ENCODE data around the gene DCBLD1. TPM values are rescaled to one million over a fixed set of nuclear protein-coding genes. Genes with fewer than 3 reads are reported as not detected.
"Not testable (repeated sequence)": the region's sequence is repeated elsewhere in the genome, so short reads cannot be mapped to it uniquely, and the experiment has no call there.

The DCBLD1 gene
- total RNA-seq = 30.1 to 34.5 TPM (median 30.8 TPM) in 3 replicates

DNA sequence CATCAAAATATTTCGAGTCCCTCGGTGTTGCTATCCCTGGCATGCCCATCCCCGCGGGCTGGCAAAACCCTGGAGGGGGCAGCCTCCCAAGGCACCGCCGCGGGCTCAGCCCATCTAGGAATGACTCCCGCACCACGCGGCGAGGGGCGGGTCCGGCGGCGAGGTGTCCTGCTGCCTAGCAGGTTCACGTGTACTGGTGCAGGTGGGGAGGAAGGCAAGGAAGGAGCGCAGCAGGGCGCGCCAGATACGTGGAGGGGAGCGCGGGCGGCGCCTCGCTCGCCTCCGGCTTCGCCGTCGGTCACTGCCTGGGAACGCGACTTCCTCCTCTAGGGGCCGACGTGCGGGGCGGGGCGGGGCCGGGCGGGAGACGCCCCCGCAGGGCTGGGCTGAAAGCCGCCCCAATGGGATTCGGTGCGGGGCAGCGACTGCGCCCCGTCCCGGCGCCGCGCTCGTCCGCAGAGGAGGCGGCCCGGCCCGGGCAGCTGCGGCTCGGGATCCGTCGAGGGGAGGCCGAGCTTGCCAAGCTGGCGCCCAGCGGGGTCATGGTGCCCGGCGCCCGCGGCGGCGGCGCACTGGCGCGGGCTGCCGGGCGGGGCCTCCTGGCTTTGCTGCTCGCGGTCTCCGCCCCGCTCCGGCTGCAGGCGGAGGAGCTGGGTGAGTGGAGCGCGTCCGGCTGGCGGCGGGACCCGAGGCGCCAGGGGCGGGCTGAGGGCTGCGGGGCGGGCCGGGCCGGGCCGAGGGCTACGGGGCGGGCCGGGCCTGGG is at the start of gene DCBLD1:
TSS of gene DCBLD1 (plus strand) at position 435 of the 764 bp plus-strand sequence. CDS start at position 543, 108 bp downstream.
- H3K4me3 Mint-ChIP-seq = peak within 1 kb of the TSS; percentile 90
- H3K36me3 Mint-ChIP-seq = peaks cover 7% of the 10 kb centered on the region
- H3K27ac Mint-ChIP-seq = peak within 1 kb of the TSS; percentile 93
- peaks cover 13% of the 10 kb centered on the region for H3K27me3 Mint-ChIP-seq (ENCODE audit: low read depth)
- peak; percentile 47 to 76 for DNase-seq (ENCODE audit: low spot score in 2 of 2, unreplicated experiment in 2 of 2)
- TF ChIP-seq, protein P1, sequence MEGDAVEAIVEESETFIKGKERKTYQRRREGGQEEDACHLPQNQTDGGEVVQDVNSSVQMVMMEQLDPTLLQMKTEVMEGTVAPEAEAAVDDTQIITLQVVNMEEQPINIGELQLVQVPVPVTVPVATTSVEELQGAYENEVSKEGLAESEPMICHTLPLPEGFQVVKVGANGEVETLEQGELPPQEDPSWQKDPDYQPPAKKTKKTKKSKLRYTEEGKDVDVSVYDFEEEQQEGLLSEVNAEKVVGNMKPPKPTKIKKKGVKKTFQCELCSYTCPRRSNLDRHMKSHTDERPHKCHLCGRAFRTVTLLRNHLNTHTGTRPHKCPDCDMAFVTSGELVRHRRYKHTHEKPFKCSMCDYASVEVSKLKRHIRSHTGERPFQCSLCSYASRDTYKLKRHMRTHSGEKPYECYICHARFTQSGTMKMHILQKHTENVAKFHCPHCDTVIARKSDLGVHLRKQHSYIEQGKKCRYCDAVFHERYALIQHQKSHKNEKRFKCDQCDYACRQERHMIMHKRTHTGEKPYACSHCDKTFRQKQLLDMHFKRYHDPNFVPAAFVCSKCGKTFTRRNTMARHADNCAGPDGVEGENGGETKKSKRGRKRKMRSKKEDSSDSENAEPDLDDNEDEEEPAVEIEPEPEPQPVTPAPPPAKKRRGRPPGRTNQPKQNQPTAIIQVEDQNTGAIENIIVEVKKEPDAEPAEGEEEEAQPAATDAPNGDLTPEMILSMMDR (IDR thresholded peaks at IDR 0.05; ENCODE audit: unreplicated experiment) = no peak
- H3K4me1 Mint-ChIP-seq = peaks cover 36% of the 10 kb centered on the region
- H3K9me3 Mint-ChIP-seq = no peaks in the 10 kb centered on the region

DNA sequence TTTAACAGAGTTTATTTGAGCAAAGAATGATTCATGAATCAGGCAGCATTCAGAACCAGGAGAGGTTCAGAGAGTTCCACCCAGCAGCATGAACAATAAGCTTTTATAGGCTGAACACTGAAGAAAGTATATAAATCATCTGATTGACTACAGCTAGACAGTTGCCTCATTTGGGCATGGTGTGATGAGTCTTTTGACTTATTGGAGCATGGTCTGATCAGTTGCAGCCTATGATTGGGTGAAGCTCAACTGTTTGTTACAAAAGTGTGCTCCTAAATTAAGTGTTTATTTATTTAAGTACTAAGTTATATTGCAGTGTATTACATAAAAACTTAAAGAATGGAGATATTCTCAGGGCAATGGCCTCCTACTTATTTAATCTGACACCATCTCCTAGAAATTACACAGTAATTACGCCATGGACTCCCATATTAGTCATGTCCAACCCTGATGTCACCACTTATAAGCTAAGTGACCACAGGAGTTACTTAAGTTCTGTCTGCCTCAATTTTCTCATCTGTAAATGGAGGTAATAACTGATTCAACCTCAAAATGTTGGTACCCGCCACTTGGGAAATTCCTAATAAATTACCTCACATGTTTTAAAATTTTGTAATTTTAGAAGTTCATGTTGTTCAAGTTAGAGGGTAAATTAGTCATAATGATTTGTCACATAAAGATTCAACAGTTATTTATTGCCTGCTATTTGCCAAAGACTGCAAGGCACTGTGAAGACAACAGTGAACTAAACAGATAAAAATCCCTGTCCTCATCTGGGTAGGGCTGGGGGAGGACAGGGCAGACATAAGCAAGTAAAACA is 41.6 kb upstream of the DCBLD1 start:
- Mint-ChIP-seq H3K4me1 (no peaks in the 10 kb centered on the region), H3K27me3 (ENCODE audit: low read depth) (no peaks in the 10 kb centered on the region), H3K27ac (no peak overlapping the region), H3K36me3 (no peaks in the 10 kb centered on the region), H3K4me3 (no peak overlapping the region), H3K9me3 (peaks cover 8% of the 10 kb centered on the region)
- no peak for DNase-seq (ENCODE audit: low spot score in 2 of 2, unreplicated experiment in 2 of 2)
- TF ChIP-seq, protein P1 (IDR thresholded peaks at IDR 0.05; ENCODE audit: unreplicated experiment) = no peak

DNA sequence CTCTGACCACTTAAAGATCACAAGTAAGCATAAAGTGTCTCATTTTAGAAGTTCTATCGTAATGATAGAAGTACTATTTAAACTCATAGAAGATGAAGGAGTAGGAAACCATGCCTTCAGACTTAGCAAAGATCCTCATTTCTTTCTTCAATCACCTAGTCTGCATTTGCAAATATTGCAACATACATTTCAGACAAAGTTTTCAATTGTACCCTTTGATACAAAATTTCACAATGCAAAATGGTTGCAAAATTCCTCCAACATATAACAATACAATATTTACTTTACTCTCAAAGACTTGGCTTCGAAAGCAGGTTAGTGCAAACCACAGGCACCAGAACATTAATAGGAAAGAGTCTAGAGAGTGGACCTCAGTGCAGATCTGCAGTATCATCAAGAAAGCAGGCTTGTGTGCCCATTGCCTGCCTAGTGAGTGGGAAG is 40.6 kb upstream of the DCBLD1 start:
- Mint-ChIP-seq H3K4me1 (no peaks in the 10 kb centered on the region), H3K4me3 (no peak overlapping the region), H3K27me3 (ENCODE audit: low read depth) (no peaks in the 10 kb centered on the region), H3K36me3 (no peaks in the 10 kb centered on the region), H3K9me3 (peaks cover 8% of the 10 kb centered on the region), H3K27ac (no peak overlapping the region)
- no peak for DNase-seq (ENCODE audit: low spot score in 2 of 2, unreplicated experiment in 2 of 2)
- TF ChIP-seq, protein P1 (IDR thresholded peaks at IDR 0.05; ENCODE audit: unreplicated experiment) = no peak

DNA sequence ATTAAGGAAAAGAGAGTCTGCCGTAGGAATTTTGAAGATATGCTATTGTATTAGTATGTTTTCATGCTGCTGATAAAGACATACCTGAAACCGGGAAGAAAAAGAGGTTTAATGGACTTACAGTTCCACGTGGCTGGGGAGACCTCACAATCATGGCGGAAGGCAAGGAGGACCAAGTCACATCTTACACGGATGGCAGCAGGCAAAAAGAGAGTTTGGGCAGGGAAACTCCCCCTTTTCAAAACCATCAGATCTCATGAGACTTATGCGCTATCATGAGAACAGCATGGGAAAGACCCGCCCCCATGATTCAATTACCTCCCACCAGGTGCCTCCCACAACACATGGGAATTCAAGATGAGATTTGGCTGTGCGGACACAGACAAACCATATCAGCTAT is 40.2 kb upstream of the DCBLD1 start:
- H3K9me3 Mint-ChIP-seq; H3K36me3 Mint-ChIP-seq; H3K4me3 Mint-ChIP-seq; DNase-seq (ENCODE audit: low spot score in 2 of 2, unreplicated experiment in 2 of 2); H3K27me3 Mint-ChIP-seq (ENCODE audit: low read depth); H3K27ac Mint-ChIP-seq; H3K4me1 Mint-ChIP-seq: not testable (repeated sequence)

DNA sequence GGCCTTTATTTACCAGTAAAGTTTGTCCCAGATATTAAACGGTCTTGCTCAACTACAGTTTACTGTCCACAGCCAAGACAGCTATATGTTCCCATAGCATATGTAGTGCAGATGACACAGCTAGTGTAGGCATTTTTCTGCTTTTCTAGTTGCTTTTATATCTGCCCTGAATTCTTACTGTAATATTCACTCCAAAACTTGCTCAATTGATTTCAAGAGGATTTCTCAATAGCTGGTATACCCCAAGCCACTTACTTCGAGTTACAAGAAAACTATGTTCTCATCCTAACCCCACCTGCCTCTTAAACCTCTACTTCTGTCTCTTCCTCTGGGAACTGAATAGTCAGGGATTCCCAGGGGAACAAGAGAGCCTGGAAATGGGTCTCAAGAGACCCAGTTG is 37.9 kb upstream of the DCBLD1 start:
- Mint-ChIP-seq H3K4me3 (no peak overlapping the region), H3K36me3 (no peaks in the 10 kb centered on the region), H3K4me1 (peaks cover 17% of the 10 kb centered on the region), H3K27me3 (ENCODE audit: low read depth) (no peaks in the 10 kb centered on the region), H3K9me3 (peaks cover 3% of the 10 kb centered on the region), H3K27ac (no peak overlapping the region)
- TF ChIP-seq, protein P1 (IDR thresholded peaks at IDR 0.05; ENCODE audit: unreplicated experiment) = no peak
- no peak for DNase-seq (ENCODE audit: low spot score in 2 of 2, unreplicated experiment in 2 of 2)

DNA sequence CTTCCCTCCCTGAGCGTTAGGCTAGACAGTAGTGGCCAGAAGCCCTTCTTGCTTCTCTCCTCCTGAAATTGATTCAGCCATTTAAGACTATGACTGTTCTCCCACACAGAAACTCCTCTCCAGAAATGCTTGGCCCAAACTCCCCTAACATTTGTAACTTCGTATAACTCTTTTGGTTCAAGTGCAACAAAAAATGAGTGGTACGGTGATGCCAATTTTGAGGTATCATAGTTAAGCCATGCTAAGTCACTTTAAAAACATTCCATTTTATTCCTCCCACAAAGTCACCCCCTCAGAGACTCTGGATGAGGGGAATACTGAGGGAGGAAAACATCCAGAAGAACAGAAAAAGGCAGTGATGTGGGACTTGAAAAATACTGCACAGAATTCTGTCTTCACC is 35.6 kb upstream of the DCBLD1 start:
- Mint-ChIP-seq H3K9me3 (no peaks in the 10 kb centered on the region), H3K27ac (no peak overlapping the region), H3K36me3 (no peaks in the 10 kb centered on the region), H3K27me3 (ENCODE audit: low read depth) (no peaks in the 10 kb centered on the region), H3K4me3 (no peak overlapping the region), H3K4me1 (peaks cover 35% of the 10 kb centered on the region)
- no peak for DNase-seq (ENCODE audit: low spot score in 2 of 2, unreplicated experiment in 2 of 2)
- TF ChIP-seq, protein P1 (IDR thresholded peaks at IDR 0.05; ENCODE audit: unreplicated experiment) = no peak

Measured in mesothelial cell of epicardium (in vitro differentiated cells).